Vagina (tissue), 2 donors: ENCODE results near the gene OR4D11.

Source experiments
- POLR2A ChIP-seq, 2 donors: fragments of 450-650 bp; IDR thresholded peaks; one replicate each; pipeline ENCODE4 v1.6.1; 2017; ENCODE audit warnings: antibody characterized with exemption in 2 of 2, mild to moderate bottlenecking in 2 of 2, moderate library complexity in 2 of 2
- POLR2AphosphoS5 ChIP-seq, 2 donors: sonication (generic); formaldehyde crosslinking; IDR thresholded peaks; one replicate each; pipeline ENCODE4 v1.9.0; 2017; ENCODE audit warnings: antibody characterized with exemption in 2 of 2, mild to moderate bottlenecking in 2 of 2, low read depth in 1 of 2; ENCODE audit not compliant: insufficient read depth in 1 of 2

- TF ChIP-seq POLR2AphosphoS5 (IDR thresholded peaks at IDR 0.05; ENCODE audit: insufficient read depth in 1 of 2, low read depth in 1 of 2) (no peak), POLR2A (IDR thresholded peaks at IDR 0.05) (no peak)
Observed at GRCh38 chr11:59552844-59553243, 49.5 kb downstream of the OR4D11 start.
